Uterus (tissue), 4 donors: ENCODE measurements around the gene HIBCH. TPM values are rescaled to one million over a fixed set of nuclear protein-coding genes. Genes with fewer than 3 reads are reported as not detected.
A peak's percentile ranks its signal among the peaks of the same experiment; 100 is the strongest.

Experiments used
- DNase-seq, 2 donors: peaks; one replicate each; pipeline ENCODE4 v3.0.0-alpha.2; 2019 to 2020
- H3K27ac ChIP-seq, 2 donors: fragments of 200-600 bp; sonication (generic); 1 replicate in 1 of 2; 2 replicates in 1 of 2; pipeline ENCODE4 v1.5.1; 2016 to 2018
- H3K27me3 ChIP-seq, 2 donors: fragments of 200-600 bp; sonication (generic); one replicate each; pipeline ENCODE4 v1.5.1; 2018 to 2019; ENCODE audit warnings: control low read depth in 1 of 2
- H3K36me3 ChIP-seq, 2 donors: fragments of 200-600 bp; sonication (generic); one replicate each; pipeline ENCODE4 v1.5.1; 2019; ENCODE audit warnings: control low read depth in 1 of 2
- H3K4me1 ChIP-seq, 2 donors: fragments of 200-600 bp; sonication (generic); one replicate each; pipeline ENCODE4 v1.5.1; 2018 to 2019; ENCODE audit warnings: control low read depth in 1 of 2
- H3K4me3 ChIP-seq, 2 donors: fragments of 200-600 bp; sonication (generic); 1 replicate in 1 of 2; 2 replicates in 1 of 2; pipeline ENCODE4 v1.5.1; 2018 to 2019; ENCODE audit warnings: mild to moderate bottlenecking in 1 of 2
- H3K9me3 ChIP-seq, 2 donors: fragments of 200-600 bp; sonication (generic); one replicate each; pipeline ENCODE4 v1.5.1; 2019; ENCODE audit warnings: control low read depth in 1 of 2
- CTCF ChIP-seq, 4 experiments: fragments of 200-600 bp in 2 of 4; fragments of 450-650 bp in 2 of 4; sonication (generic) in 2 of 4; IDR thresholded peaks; one replicate each; pipeline ENCODE4 v1.5.1; 2016 to 2019; ENCODE audit warnings: antibody characterized with exemption in 4 of 4, mild to moderate bottlenecking in 2 of 4, moderate library complexity in 1 of 4
- POLR2A ChIP-seq, 2 donors: fragments of 450-650 bp; IDR thresholded peaks; one replicate each; pipeline ENCODE4 v1.6.1; 2016; ENCODE audit warnings: antibody characterized with exemption in 2 of 2, mild to moderate bottlenecking in 1 of 2, moderate library complexity in 1 of 2
- intact Hi-C: fragments of 100-400 bp; cut with DNase I; formaldehyde crosslinking; loops from one replicate; pipeline ENCODE4 v1.15.1; 2023; ENCODE audit warnings: low total_unique reads
- total RNA-seq, 4 donors: library from RNA; depleted of rRNA in 3 of 4; stranded (reverse); fragments of >200 nt in 3 of 4; gene quantifications; one replicate each; pipeline versions ENCODE4 v1.1.0 to v1.2.4, GENCODE V29; 2014 to 2023
- donor health status: DM: yes; HTN: yes; CAD: no.

HIBCH gene
- total RNA-seq, 4 donors from 2014 or later, result 9.1 to 53.9 (median 26.9) TPM

- DNase-seq, result no peak
- Histone ChIP-seq H3K27ac (peak overlapping the region; percentile 79 to 91), H3K9me3 (no peaks in the 10 kb centered on the region), H3K27me3 (no peaks in the 10 kb centered on the region), H3K36me3 (no peaks in the 10 kb centered on the region), H3K4me3 (peak overlapping the region; percentile 37 to 60), H3K4me1 (no peaks in the 10 kb centered on the region)
- TF ChIP-seq CTCF (IDR thresholded peaks at IDR 0.05), result no peak
- TF ChIP-seq POLR2A (IDR thresholded peaks at IDR 0.05), result no peak
- intact Hi-C loops, result loop anchor here (5.0 kb wide), 1 partner anchor 394 kb away; no protein-coding TSS in a partner anchor
These were observed 138.4 kb downstream of the HIBCH start for GRCh38 chr2:190181123-190181669.

- peak overlapping the region; percentile 79 to 91 for H3K27ac ChIP-seq
- no peaks in the 10 kb centered on the region for H3K27me3 ChIP-seq
- H3K4me1 ChIP-seq, result no peaks in the 10 kb centered on the region
- H3K36me3 ChIP-seq, result no peaks in the 10 kb centered on the region
- TF ChIP-seq CTCF (IDR thresholded peaks at IDR 0.05) (peak in 3 of 4 experiments; percentile 31 to 53 (median 45)), POLR2A (IDR thresholded peaks at IDR 0.05) (peak in 1 of 2 donors; percentile 33)
- DNase-seq, result peak; percentile 35 to 36
- H3K4me3 ChIP-seq, result peak overlapping the region; percentile 37 to 60
- intact Hi-C loops, result loop anchor here (5.0 kb wide), 1 partner anchor 393 kb away; no protein-coding TSS in a partner anchor
- no peaks in the 10 kb centered on the region for H3K9me3 ChIP-seq
These were observed 139.1 kb downstream of the HIBCH start for GRCh38 chr2:190180313-190181122.

- Histone ChIP-seq H3K27me3 (no peaks in the 10 kb centered on the region), H3K4me3 (peak overlapping the region; percentile 37 to 60), H3K27ac (peak overlapping the region; percentile 79 to 91), H3K4me1 (no peaks in the 10 kb centered on the region), H3K36me3 (no peaks in the 10 kb centered on the region), H3K9me3 (no peaks in the 10 kb centered on the region)
- intact Hi-C loops, result loop anchor here (5.0 kb wide), 1 partner anchor 393 kb away; no protein-coding TSS in a partner anchor
- no peak for TF ChIP-seq CTCF (IDR thresholded peaks at IDR 0.05)
- no peak for TF ChIP-seq POLR2A (IDR thresholded peaks at IDR 0.05)
- no peak for DNase-seq
These were observed 139.8 kb downstream of the HIBCH start for GRCh38 chr2:190179754-190180312.

- intact Hi-C loops, result no loop called here
- DNase-seq, result no peak
- TF ChIP-seq CTCF (IDR thresholded peaks at IDR 0.05) (no peak), POLR2A (IDR thresholded peaks at IDR 0.05) (no peak)
- H3K4me1 ChIP-seq, result no peaks in the 10 kb centered on the region
- no peaks in the 10 kb centered on the region for H3K27me3 ChIP-seq
- H3K27ac ChIP-seq, result no peak overlapping the region
- no peaks in the 10 kb centered on the region for H3K9me3 ChIP-seq
- H3K4me3 ChIP-seq, result no peak overlapping the region
- no peaks in the 10 kb centered on the region for H3K36me3 ChIP-seq
These were observed 141.4 kb downstream of the HIBCH start for GRCh38 chr2:190178066-190178722.
